ENCODE measurements around the gene COL9A2.

DNA sequence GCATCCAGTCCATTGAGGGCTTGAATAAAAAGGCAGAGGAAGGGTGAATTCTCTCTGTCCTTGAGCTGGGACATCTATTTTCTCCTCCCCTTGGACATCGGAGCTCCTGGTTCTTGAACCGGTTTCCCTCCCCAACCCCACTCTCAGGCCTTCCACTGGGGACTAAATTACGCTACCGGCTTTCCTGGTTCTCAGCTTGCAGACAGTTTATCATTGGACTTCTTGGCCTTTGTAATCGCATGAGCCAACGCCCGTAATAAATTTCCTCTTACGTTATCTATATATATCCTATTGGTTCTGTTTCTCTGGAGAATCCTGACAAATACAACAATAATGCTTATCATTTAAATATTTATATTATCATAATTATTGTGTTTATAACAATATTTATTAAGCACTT, 20.4 kb upstream of the COL9A2 start:
- TF ChIP-seq, protein P1, sequence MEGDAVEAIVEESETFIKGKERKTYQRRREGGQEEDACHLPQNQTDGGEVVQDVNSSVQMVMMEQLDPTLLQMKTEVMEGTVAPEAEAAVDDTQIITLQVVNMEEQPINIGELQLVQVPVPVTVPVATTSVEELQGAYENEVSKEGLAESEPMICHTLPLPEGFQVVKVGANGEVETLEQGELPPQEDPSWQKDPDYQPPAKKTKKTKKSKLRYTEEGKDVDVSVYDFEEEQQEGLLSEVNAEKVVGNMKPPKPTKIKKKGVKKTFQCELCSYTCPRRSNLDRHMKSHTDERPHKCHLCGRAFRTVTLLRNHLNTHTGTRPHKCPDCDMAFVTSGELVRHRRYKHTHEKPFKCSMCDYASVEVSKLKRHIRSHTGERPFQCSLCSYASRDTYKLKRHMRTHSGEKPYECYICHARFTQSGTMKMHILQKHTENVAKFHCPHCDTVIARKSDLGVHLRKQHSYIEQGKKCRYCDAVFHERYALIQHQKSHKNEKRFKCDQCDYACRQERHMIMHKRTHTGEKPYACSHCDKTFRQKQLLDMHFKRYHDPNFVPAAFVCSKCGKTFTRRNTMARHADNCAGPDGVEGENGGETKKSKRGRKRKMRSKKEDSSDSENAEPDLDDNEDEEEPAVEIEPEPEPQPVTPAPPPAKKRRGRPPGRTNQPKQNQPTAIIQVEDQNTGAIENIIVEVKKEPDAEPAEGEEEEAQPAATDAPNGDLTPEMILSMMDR (IDR thresholded peaks at IDR 0.05 in 4 of 5, conservative IDR thresholded peaks at IDR 0.05 in 1 of 5) = no peak
- TF ChIP-seq POLR2A (IDR thresholded peaks at IDR 0.05) = no peak
